HG03354 (cell line): ENCODE data around the gene TM4SF5.
A peak's percentile ranks its signal among the peaks of the same experiment; 100 is the strongest.

Experiments
- ATAC-seq: cut with Tn5 transposase; IDR thresholded peaks from one replicate; pipeline ENCODE4 v1.9.1; 2021; ENCODE audit warnings: mild to moderate bottlenecking; ENCODE audit not compliant: unreplicated experiment, poor library complexity, severe bottlenecking

The TM4SF5 gene

GRCh38 chr17:4818276-4818675, 46.6 kb downstream of the TM4SF5 start:
- ATAC-seq = no peak

- no peak for ATAC-seq
Measured at GRCh38 chr17:4822835-4823234, 51.1 kb downstream of the TM4SF5 start.

- ATAC-seq = no peak
Measured at GRCh38 chr17:4823373-4824089, 51.8 kb downstream of the TM4SF5 start.

- ATAC-seq = no peak
Measured at GRCh38 chr17:4827399-4827798, 55.7 kb downstream of the TM4SF5 start.

- peak; percentile 32 for ATAC-seq
Measured at GRCh38 chr17:4832829-4833177, 61.1 kb downstream of the TM4SF5 start.
